ENCODE results near the gene ANP32A. TPM values are rescaled to one million over a fixed set of nuclear protein-coding genes. Genes with fewer than 3 reads are reported as not detected.

The ANP32A gene
- total RNA-seq, 1 donor from 2014 or later = 65.8 TPM

DNA sequence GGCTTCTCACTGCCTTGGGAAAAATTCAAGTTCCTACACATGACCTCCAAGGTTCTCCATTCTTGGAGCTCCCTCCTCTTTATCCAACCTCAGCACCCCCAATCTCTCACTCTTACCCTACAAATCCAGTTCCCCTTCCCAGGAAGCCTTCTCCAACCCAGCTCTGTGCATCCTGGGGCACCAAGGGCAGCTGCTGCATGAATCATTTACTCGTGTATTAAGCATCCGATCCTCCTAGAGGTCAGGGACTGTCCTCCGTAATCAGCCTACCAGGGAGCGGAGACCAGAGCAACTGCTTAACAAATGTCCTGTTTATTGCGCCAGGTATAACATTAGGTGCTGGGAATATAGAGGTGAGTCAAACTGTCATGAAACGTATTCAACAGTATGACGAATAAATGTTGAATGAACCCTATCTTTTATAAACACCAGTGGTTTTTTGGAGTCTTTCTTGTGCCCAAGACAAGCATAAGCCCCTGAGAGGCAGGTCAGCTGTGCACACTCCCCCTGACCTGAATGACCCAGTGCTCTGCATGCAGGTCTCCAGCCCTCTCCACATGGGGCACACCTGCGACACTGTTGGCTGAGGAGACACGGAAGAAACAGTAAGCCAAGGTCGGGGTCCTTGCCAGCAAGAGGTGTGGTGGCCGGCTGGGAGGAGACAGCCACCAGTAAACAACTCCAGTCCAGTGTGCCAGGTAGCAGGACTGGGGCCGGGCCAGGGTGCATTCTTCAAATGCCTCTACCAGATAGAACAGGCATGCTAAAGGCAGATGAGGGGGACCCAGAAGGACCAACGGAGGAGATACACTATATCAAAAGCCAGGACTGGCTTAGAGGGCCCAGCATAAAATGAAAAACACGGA is 27.6 kb downstream of the ANP32A start:
- TF ChIP-seq, protein P1, sequence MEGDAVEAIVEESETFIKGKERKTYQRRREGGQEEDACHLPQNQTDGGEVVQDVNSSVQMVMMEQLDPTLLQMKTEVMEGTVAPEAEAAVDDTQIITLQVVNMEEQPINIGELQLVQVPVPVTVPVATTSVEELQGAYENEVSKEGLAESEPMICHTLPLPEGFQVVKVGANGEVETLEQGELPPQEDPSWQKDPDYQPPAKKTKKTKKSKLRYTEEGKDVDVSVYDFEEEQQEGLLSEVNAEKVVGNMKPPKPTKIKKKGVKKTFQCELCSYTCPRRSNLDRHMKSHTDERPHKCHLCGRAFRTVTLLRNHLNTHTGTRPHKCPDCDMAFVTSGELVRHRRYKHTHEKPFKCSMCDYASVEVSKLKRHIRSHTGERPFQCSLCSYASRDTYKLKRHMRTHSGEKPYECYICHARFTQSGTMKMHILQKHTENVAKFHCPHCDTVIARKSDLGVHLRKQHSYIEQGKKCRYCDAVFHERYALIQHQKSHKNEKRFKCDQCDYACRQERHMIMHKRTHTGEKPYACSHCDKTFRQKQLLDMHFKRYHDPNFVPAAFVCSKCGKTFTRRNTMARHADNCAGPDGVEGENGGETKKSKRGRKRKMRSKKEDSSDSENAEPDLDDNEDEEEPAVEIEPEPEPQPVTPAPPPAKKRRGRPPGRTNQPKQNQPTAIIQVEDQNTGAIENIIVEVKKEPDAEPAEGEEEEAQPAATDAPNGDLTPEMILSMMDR (conservative IDR thresholded peaks at IDR 0.05; ENCODE audit: low read depth, low read length) = no peak
- DNase-seq (ENCODE audit: low read depth) = no peak

DNA sequence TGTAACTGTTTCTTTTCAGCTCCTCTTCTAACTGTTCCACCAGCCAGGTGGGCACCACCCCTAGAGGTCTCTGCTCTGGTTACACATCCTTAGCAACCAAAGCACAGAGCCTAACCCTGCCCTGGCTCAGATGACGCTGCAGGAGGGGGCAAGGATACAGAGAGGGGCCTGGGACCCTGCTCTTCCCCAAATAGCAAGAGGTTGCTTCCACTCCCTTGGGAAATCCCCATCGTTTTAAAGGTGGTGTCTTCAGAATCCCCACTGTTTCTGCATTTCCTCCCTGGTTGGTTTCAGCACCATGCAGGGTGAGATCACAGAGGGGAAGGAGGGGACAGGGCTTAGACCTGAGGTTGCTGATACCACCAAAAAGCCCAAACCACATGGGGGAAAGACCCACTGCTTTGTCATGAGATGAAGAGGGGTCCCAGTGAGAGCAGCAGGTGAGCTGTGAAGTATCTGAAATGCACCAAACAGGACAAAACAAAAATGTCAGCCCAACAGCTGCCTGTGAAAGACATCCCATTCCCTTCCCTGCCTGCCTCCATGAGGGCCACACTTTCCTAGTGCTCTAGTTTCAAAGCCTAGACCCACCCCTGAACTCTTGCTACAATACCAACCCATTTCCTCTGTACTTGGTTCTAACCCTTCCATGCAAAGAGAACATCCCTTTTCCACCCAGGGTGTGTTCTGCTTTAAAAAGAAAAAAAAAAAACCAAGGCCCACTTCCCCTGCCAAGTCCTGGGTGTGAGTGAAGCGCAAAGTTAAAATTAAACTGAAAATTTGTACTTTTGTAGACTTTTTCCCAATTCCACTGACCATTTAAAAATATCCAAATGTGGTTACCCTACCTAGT is 29.0 kb downstream of the ANP32A start:
- no peak overlapping the region for H3K4me3 ChIP-seq (ENCODE audit: low read depth, low read length)
- TF ChIP-seq, protein P1 (conservative IDR thresholded peaks at IDR 0.05; ENCODE audit: low read depth, low read length) = no peak
- DNase-seq (ENCODE audit: low read depth) = no peak

More for the DNA sequence above, 27.6 kb downstream of the ANP32A start:
- H3K4me3 ChIP-seq (ENCODE audit: low read depth, low read length) = no peak overlapping the region

DNA sequence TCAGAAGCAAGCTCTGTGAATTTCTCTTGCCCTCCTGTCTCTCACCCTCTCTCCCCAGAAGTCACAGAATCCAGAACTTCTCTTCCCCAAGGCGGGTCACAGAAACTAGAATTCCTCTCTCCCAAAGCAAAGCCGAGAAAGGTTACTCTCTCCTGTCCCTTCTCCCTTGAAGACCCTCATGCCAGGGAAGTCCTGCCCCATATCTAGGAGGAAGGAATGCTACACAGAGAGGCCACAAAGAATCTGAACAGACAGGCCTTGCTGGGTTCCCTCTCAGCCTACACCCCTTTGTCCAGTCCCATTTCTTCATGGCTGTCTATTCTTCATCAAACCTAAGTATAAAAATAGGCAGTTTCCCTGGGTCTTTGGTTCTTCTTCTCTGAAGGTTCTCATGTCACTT is 29.8 kb downstream of the ANP32A start:
- TF ChIP-seq, protein P1 (conservative IDR thresholded peaks at IDR 0.05; ENCODE audit: low read depth, low read length) = no peak
- DNase-seq (ENCODE audit: low read depth) = no peak
- H3K4me3 ChIP-seq (ENCODE audit: low read depth, low read length) = no peak overlapping the region

DNA sequence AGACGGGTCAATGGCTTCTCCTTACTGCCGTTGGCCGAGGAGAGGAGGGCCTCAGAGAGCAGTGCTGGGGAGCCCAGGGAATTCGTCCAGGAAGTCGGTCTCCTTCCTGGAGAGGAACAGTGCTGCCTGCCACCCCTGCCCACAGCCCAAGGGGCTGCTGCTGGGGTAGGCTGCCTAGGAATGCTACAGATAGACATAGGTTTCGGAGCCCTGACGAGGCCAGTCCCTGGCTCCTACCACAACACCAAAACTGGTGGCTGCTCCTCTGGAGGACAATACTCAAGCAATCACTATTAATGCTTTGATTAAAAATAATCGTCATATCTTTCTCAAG is 30.5 kb downstream of the ANP32A start:
- no peak for DNase-seq (ENCODE audit: low read depth)
- H3K4me3 ChIP-seq (ENCODE audit: low read depth, low read length) = no peak overlapping the region
- TF ChIP-seq, protein P1 (conservative IDR thresholded peaks at IDR 0.05; ENCODE audit: low read depth, low read length) = no peak

DNA sequence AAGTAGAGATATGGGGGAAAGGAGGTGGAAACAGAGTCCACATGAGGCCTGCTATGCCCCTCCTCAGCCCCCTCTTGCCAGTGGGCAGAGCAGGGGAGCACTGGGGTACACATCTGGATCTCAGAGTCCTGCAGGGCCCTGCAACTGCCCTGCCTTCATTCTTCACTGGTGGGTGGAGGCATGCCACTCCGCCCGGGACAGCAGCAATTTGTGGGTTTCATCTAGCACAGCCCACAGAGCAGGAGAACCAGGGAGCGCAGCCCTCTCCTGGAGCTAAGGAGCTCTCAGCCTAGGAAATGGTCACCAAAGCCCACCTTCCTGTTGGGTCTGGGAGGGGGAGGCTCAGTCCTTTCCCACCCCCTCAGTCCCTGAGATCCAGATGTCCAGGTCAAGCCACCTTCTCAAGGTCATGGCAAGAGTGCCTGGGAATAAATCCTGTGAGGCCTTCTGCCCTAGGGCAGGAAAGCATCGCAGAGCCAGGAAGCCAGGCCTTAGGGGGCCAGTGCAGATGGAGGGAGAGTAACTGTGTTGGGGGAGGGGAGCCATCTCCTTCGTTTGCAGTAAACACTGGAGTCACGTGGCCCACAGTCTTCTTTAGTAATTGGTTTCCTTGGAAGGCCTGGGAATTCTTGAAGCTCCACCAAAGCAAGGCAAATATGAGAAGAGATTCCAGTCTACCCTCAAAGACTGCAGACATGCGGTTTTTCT is 31.0 kb downstream of the ANP32A start:
- TF ChIP-seq, protein P1 (conservative IDR thresholded peaks at IDR 0.05; ENCODE audit: low read depth, low read length) = no peak
- DNase-seq (ENCODE audit: low read depth) = no peak
- no peak overlapping the region for H3K4me3 ChIP-seq (ENCODE audit: low read depth, low read length)

DNA sequence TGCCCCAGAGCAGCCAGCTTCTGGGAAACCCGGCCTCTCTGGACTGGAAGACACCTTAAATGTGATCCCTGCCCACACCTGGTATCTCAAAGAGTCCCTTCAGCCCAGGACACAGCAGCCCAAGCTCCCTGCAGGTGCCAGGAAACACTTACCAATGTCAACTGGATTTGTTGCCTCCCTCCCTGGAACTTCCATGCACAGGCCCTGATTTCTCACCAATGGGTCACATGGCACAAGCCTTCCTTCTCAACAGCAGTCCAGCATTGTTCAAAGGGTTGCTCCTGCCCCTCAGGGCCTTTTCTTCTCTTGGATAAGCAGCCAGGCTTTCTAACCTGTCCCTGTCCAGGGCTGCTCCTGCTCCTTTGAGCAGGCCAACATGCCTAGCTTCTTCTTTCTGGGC is 31.6 kb downstream of the ANP32A start:
- TF ChIP-seq, protein P1 (conservative IDR thresholded peaks at IDR 0.05; ENCODE audit: low read depth, low read length) = no peak
- DNase-seq (ENCODE audit: low read depth) = no peak
- no peak overlapping the region for H3K4me3 ChIP-seq (ENCODE audit: low read depth, low read length)
